Stimulated activated CD4-positive, alpha-beta T cell treated with anti-CD3 and anti-CD28 coated beads, Interleukin-15, amount 100 ng/mL, for 48 hours (primary cell): Measurements from ENCODE around the gene TMEM43.

Experiments used
- DNase-seq, 2 donors: peaks; one replicate each; pipeline ENCODE4 v3.0.0-alpha.2; 2020; ENCODE audit warnings: low read depth in 2 of 2

The TMEM43 gene

GRCh38 chr3:14138109-14138877 lies 13.4 kb downstream of the TMEM43 start:
- no peak for DNase-seq

GRCh38 chr3:14138878-14139655 lies 14.2 kb downstream of the TMEM43 start:
- DNase-seq: no peak

- no peak for DNase-seq
Observed at GRCh38 chr3:14139771-14140170, 14.9 kb downstream of the TMEM43 start.

- DNase-seq: no peak
Observed at GRCh38 chr3:14140668-14141067, 15.8 kb downstream of the TMEM43 start.

GRCh38 chr3:14141144-14141543 lies 16.3 kb downstream of the TMEM43 start:
- DNase-seq: no peak

- DNase-seq: no peak
Observed at GRCh38 chr3:14141602-14142341, 16.9 kb downstream of the TMEM43 start.

GRCh38 chr3:14142567-14143270 lies 17.9 kb downstream of the TMEM43 start:
- DNase-seq: no peak

- DNase-seq: no peak
Observed at GRCh38 chr3:14143271-14144225, 18.7 kb downstream of the TMEM43 start.

- DNase-seq: peak in 1 of 2 donors; percentile 28
Observed at GRCh38 chr3:14144423-14145075, 19.7 kb downstream of the TMEM43 start.

- DNase-seq: no peak
Observed at GRCh38 chr3:14145236-14145635, 20.4 kb downstream of the TMEM43 start.

GRCh38 chr3:14145670-14146380 lies 21.0 kb downstream of the TMEM43 start:
- DNase-seq: no peak

- no peak for DNase-seq
Observed at GRCh38 chr3:14146381-14147065, 21.7 kb downstream of the TMEM43 start.

- no peak for DNase-seq
Observed at GRCh38 chr3:14147066-14147435, 22.2 kb downstream of the TMEM43 start.

GRCh38 chr3:14147617-14148016 lies 22.8 kb downstream of the TMEM43 start:
- DNase-seq: no peak

GRCh38 chr3:14148041-14148985 lies 23.5 kb downstream of the TMEM43 start:
- no peak for DNase-seq

- no peak for DNase-seq
Observed at GRCh38 chr3:14150078-14150477, 25.2 kb downstream of the TMEM43 start.

- no peak for DNase-seq
Observed at GRCh38 chr3:14150491-14151230, 25.8 kb downstream of the TMEM43 start.
